ENCODE measurements around the gene LITAF.
"Not testable (repeated sequence)": the region's sequence is repeated elsewhere in the genome, so short reads cannot be mapped to it uniquely, and the experiment has no call there.

LITAF gene

DNA sequence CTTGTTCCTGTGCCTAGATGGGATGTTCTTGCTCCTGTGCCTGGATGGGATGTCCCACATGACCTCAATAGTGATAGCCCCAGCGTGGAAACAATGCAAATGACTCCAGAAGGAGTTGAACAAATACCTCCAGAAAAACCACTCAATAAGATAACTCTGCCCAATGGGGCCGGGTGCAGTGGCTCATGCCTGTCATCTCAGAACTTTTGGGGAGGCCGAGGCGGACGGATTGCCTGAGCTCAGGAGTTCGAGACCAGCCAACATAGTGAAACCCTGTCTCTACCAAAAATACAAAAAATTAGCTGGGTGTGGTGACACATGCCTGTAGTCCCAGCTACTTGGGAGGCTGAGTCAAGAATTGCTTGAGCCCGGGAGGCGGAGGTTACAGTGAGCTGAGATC, 15.2 kb upstream of the LITAF start:
- TF ChIP-seq, protein P1, sequence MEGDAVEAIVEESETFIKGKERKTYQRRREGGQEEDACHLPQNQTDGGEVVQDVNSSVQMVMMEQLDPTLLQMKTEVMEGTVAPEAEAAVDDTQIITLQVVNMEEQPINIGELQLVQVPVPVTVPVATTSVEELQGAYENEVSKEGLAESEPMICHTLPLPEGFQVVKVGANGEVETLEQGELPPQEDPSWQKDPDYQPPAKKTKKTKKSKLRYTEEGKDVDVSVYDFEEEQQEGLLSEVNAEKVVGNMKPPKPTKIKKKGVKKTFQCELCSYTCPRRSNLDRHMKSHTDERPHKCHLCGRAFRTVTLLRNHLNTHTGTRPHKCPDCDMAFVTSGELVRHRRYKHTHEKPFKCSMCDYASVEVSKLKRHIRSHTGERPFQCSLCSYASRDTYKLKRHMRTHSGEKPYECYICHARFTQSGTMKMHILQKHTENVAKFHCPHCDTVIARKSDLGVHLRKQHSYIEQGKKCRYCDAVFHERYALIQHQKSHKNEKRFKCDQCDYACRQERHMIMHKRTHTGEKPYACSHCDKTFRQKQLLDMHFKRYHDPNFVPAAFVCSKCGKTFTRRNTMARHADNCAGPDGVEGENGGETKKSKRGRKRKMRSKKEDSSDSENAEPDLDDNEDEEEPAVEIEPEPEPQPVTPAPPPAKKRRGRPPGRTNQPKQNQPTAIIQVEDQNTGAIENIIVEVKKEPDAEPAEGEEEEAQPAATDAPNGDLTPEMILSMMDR (IDR thresholded peaks at IDR 0.05; ENCODE audit: insufficient read depth, low read depth, low read length, missing control alignments) = no peak
- no peak for DNase-seq (ENCODE audit: low read depth)
- H3K4me3 ChIP-seq (ENCODE audit: low read length) = no peak overlapping the region

DNA sequence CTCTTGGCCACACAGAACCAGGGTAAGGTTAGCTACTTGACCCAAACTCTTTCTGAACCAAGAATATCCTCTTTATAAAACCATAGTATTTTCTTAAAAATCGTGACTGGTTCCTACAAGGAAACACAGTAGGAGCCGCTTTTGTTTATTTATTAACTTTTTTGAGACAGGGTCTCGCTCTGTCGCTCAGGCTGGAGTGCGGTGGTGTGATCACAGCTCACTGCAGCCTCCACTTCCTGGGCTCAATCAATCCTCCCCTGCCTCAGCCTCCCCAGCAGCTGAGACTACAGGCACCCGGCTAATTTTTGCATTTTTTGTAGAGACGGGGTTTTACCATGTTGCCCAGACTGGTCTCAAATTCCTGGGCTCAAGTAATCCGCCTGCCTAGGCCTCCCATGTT, 14.7 kb upstream of the LITAF start:
- H3K4me3 ChIP-seq (ENCODE audit: low read length) = no peak overlapping the region
- no peak for DNase-seq (ENCODE audit: low read depth)
- TF ChIP-seq, protein P1 (IDR thresholded peaks at IDR 0.05; ENCODE audit: insufficient read depth, low read depth, low read length, missing control alignments) = no peak

DNA sequence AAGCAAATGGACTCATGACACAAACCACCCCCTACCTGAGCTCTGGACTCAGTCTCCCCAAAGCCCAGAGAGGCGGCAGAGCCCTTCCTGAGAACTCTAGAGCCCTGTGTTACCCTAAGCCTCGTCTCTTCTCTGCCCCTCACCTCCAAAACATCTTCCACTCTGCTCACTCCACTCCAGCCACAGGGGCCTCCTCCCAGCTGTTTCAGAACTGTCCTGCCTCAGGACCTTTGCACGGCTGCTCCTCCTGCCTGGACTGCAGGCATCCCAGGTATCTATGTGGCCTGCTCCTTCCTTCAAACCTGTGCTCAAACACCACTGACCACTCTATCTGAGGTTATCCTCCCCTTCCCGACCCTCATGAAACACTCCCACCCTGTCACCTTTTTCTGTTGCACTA, 12.9 kb upstream of the LITAF start:
- TF ChIP-seq, protein P1 (IDR thresholded peaks at IDR 0.05; ENCODE audit: insufficient read depth, low read depth, low read length, missing control alignments) = no peak
- no peak overlapping the region for H3K4me3 ChIP-seq (ENCODE audit: low read length)
- DNase-seq (ENCODE audit: low read depth) = no peak

DNA sequence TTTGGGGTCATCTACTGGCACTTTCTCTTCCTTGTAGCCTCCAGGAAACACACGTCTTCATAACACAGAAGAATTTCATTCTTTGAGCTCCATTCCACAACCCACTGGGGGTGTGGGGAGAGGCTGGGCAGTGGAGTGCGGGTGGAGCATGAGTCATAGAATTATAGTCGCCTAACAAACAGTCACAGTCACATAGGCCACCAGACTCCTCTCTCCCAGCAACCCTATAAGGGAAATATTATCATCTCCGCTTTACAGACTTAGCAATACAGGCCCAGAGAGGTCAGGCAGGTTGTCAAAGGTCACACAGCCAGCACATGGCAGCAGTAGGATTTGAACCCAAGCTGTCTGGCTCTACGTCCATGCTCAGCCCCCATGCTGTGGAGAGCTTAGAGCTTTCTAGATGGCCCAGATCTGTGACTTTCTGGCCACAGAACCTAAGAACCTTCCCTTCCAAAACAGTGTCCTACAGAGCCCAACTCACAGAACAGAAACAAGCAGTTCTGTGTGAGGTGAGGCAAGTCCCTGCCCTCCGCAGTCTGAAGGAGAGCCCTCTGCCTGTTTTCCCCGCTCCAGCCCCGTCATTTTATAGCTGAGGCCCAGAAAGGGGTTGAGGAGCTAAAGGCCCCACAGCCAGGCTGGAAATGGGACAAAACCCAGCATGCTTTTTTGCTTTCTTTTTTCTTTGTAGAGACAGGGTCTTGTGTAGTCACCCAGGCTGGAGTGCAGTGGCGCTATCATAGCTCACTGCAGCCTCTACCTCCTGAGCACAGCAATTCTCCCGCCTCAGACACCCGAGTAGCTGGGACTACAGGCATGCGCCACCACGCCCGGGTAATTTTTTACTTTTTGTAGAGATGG, 10.7 kb upstream of the LITAF start:
- no peak overlapping the region for H3K4me3 ChIP-seq (ENCODE audit: low read length)
- TF ChIP-seq, protein P1 (IDR thresholded peaks at IDR 0.05; ENCODE audit: insufficient read depth, low read depth, low read length, missing control alignments) = no peak
- no peak for DNase-seq (ENCODE audit: low read depth)

DNA sequence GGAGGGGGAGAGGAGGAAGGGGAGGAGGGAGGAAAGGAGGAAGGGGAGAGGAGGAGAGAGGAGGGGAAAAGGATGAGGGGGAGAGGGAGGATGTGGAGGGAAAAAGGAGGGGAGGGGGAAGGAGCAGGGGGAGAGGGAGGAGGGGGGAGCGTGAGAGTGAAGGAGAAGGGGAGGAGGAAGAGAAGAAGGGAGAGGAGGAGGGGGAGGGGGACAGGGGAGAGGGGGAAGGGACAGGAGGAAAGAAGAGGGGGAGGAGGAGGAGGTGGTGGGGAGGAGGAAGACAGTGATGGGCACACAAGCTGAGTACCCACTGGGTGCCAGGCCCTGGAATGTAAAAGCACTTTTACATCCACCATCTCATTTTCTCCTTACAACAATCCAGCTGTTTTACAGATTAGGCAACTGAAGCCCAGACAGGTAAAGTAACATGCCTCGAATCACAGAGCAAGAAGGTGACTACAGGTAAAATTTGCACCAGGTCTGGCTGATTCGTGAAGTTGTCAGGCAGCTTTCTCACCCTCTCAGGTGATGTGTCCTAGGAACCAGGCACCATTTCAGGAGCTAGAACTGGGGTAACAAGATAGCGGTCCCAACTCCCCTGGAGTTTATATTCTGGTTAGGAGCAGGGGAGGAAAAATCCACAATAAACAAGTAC, 10.0 kb upstream of the LITAF start:
- peak; percentile 68 for DNase-seq (ENCODE audit: low read depth)

DNA sequence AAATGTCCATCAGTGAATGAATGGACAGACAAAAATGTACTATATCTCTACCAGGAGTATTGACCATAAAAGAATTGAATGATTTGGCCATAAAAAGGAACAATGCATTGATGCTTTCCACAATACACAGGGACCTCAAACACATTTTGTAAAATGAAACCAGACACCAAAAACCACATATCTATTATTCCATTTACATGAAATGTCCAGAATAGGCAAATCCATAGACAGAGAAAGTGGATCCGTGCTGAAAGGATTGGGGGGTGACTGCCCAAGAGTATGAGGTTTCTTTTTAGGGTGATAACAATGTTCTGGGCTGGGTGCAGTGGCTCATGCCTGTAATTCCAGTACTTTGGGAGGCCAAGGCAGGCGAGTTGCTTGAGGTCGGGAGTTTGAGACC, 6.9 kb upstream of the LITAF start:
- no peak for DNase-seq (ENCODE audit: low read depth)
- no peak overlapping the region for H3K4me3 ChIP-seq (ENCODE audit: low read length)
- TF ChIP-seq, protein P1 (IDR thresholded peaks at IDR 0.05; ENCODE audit: insufficient read depth, low read depth, low read length, missing control alignments) = no peak

More for the DNA sequence above, 10.0 kb upstream of the LITAF start:
- H3K4me3 ChIP-seq (ENCODE audit: low read length) = no peak overlapping the region
- TF ChIP-seq, protein P1 (IDR thresholded peaks at IDR 0.05; ENCODE audit: insufficient read depth, low read depth, low read length, missing control alignments) = no peak

DNA sequence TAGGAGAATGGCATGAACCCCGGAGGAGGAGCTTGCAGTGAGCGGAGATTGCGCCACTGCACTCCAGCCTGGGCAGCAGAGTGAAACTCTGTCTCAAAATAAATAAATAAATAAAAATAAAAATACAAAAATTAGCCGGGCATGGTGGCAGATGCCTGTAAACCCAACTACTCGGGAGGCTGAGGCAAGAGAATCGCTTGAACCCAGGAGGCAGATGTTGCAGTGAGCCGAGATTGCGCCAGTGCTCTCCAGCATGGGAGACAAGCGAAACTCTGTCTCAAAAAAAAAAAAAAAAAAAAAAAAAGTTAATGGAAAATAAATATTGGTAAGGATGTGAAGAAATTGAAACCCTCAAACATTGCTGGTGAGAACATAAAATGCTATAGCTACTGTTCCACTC, 6.4 kb upstream of the LITAF start:
- DNase-seq (ENCODE audit: low read depth); H3K4me3 ChIP-seq (ENCODE audit: low read length): not testable (repeated sequence)

DNA sequence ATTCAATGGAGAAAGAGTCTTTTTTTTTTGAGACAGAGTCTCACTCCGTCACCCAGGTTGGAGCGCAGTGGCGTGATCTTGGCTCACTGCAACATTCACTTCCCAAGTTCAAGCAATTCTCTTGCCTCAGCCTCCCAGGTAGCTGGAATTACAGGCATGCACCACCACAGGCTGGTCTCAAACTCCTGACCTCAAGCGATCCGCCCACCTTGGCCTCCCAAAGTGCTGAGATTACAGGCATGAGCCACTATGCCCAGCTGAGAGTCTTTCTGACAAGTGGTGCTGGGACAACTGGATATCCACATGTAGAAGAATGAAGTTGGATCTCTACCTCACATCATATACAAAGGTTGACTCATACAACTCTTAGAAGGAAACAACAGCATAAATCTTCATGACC, 4.9 kb upstream of the LITAF start:
- not testable (repeated sequence) for H3K4me3 ChIP-seq (ENCODE audit: low read length); DNase-seq (ENCODE audit: low read depth)
